ENCODE results near the gene GPR26.

- TF ChIP-seq YY1 (IDR thresholded peaks at IDR 0.05; ENCODE audit: low read depth) (no peak), TEAD4 (IDR thresholded peaks at IDR 0.05) (no peak), REST (IDR thresholded peaks at IDR 0.05; ENCODE audit: low read depth) (no peak)
Measured at GRCh38 chr10:123618224-123618623, 47.9 kb upstream of the GPR26 start.
